ENCODE results near the gene ABLIM1. TPM values are rescaled to one million over a fixed set of nuclear protein-coding genes. Genes with fewer than 3 reads are reported as not detected.
A peak's percentile ranks its signal among the peaks of the same experiment; 100 is the strongest.

ABLIM1 gene
- total RNA-seq, 1 donor from 2014 or later = 103 TPM

DNA sequence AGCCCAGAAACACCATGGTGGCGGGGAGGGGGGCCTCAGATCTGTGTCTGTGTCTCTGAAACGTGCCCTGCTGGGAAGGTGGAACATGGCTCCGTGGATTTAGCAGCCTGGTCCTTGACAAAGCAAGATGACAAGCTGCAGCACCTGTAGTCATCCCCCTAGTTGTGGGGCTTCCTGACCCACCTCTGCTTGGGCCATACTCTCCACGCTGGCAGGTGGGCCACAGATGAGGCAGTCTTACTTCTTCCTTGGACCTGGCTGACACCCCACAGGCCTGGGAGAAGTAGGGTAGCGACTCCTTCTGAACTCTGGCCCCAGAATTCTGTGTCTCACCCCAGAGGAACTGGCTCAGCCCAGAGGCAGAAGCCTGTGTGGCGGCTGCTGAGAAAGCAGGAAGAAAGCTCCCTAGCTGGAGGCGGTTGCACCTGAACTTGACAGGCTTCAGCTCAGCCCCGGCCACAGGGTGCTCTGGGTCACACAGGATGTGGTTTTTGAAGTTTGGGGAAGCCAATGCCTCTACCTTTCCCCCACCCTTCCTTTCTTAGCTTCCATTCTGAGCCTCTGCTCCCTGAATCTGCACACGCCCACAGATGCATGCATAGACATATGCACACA is 113.9 kb downstream of the ABLIM1 start:
- DNase-seq = no peak

DNA sequence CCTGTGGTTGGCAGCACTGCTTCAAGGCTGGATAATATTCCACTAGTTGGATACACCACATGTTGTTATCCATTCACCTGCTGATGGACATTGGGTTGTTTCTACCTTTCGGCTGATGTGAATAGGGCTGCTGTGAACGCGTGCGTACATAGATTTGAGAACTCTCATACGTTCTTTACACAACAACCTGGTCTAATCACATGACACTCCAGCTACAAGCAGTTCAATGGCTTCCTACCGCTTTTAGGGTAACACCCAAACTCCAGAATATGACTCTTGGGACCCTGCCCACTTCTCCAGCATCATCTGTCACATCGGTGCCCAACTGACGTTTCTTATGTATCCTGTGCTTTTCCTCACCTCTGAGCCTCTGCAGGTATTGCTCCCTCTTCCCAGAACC is 114.6 kb downstream of the ABLIM1 start:
- no peak for DNase-seq

DNA sequence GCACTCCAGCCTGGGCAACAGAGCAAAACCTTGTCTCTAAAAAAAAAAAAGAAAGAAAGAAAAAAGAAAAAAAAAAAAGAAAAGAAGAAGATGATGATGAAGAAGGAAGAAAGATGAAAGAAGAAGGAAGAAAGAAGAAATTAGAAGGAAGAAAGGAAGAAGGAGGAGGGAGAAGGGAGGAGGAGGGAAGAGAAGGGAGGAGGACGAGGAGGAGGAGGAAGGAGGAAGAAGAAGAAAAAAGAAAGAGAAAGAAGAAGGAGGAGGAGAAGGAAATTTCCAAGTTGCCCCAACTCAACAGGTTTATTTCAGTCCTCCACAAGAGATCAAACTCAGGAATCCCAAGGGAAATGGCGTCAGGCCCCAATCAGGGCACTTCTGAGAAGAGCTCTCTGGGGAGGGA is 115.7 kb downstream of the ABLIM1 start:
- no peak for DNase-seq

DNA sequence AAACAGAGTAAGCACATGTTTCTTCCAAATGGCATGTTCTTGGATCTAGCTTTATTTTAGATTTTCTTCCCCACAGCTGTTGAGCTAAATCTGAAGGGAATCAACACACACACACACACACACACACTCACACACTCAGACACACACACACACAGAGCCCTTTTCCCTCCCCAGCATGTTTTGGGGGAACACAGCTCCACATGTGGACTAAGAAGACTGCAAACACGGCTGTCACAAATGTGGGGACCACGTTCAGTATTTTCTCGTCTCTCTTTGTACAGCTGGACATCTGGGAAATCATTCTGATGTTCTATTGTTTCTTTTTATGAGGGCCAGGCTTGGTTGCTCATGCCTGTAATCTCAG is 116.3 kb downstream of the ABLIM1 start:
- no peak for DNase-seq

DNA sequence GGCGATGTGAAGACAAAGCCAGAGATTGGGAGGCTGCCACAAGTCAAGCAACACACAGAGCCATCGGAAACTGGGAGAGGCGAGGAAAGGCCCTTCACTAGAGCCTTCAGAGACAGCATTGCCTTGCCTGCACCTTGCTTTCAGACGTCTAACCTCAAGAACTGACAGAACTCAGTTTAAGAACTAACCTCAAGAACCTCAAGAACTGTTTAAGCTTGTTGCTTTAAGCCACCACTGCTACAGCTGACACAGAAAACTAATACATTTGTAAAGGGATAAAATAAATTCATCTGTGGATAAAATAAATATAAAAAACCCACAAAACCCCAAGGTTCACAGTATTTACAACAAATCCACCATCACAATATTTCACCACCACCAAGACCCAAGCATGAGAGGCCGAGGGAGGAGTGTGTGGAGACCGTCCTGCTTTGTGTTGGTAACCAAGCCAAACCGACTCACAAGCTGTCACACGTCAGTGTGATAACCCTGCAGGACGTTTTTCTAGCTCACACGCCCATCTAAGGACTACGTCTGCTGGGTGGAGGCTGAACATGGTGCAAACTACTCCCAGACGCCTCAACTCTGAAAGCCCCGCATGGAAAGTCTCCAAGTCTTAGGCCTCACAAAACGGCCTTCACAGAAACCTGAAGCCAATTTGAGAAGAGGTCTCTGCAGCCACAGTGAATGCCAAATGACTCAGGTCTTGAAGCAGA is 116.8 kb downstream of the ABLIM1 start:
- DNase-seq = no peak

DNA sequence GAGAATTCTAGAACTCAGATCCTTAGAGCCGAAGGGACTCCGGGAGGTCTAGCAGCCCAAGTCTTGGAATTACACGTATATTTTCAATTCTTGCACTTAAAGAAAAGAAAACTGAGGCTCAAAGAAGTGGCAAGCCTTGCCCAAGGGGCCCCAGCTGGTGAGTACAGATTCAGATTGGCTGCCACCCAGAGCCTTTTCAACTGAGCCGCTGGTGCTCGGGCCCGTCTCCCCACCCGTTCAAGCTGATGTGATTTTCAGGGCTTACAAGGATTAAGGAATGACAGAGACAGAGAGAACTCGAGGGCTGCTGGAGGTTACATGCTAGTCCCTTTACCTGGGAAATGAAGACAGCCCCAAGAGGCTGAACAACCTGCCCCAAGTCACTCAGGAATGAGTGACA is 117.8 kb downstream of the ABLIM1 start:
- no peak for DNase-seq

DNA sequence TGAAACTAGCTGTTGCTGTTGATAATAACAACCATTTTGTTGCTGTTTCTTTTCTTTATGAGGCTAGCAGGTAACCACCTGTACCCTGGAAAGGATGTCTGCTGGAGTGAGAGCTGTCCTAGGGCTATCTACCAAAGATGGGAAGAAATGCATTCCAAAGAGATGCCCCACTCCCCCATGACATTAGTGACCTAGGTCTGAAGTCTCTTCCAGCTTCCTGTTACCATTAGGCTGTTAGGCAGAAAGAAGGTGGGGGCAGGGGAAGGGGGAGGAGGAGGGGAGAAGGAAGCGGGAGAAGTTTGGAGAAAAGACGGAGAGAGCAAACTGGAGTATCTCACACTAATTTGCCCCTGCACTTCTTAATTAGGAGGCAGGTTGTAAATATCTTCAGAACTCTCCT is 118.5 kb downstream of the ABLIM1 start:
- DNase-seq = no peak

DNA sequence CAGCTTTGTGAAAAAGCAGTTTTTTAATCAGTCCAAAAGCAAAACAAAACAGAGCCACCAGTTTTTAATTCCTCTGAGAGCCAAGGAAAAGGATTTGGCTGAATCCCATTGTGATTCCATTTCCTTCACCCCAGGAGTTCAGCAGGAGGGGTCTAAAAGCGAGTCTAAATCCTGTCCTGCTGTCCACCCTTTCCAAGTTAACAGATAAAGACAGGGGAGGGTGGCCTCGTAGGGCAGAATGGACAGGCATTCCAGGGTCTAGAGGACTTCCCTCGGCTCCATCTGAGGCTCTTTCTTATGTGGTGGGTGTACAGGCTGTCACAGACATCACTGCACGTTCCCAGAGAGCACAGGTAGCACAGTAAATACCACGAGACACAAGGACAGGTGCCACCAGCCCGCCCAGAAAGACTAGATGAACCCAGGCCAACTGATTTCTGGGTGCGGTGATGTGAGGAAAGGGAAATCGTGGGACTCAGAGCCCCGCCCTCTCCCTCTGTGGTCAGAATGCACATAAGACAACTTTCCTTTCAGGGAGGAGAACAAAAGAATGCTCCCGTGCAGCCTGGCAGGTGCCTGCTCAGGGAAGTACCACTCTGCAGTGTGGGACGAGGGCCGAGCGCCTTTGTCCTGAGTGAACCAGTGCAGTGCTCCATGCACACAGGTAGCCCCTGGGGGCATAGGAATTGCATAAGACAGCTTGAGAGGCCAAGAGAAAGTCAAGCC is 119.7 kb downstream of the ABLIM1 start:
- DNase-seq = no peak

DNA sequence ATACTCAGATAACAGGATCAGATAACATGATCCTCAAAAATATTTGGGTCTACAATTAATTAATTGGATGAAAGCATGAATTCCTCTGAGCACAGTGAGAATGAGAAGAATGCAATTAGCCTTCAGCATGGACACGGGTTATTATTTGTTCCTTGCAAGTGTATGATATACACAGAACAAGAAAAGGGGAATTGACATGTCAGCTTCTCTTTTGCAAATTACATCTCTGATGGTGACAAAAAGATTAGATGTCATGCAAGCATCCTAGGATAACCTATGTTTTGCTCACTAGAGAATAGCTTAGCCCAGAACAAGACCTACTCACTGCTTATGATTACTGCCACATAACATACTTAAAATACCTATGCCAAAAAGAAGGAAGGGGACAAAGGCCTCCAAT is 120.3 kb downstream of the ABLIM1 start:
- DNase-seq = no peak

DNA sequence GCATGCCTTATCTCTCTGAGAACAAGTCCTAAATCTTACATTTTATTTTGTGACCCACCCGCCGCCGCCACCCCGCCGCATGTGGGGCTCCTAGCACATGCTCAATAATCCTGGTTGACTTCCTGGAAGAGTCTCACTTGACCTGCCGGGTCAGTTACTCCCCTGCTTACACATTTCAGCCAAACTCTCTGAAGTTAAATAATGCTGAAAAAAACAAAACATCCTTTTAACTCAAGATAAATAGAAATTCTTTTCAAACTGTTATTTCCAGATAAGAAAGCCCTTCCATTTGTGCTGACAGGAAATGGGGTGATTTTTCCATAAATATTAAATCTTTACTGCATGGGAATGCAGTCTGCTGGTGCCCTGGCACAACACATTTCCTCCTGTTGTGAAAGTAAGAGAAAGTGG is 123.5 kb downstream of the ABLIM1 start:
- no peak for DNase-seq

DNA sequence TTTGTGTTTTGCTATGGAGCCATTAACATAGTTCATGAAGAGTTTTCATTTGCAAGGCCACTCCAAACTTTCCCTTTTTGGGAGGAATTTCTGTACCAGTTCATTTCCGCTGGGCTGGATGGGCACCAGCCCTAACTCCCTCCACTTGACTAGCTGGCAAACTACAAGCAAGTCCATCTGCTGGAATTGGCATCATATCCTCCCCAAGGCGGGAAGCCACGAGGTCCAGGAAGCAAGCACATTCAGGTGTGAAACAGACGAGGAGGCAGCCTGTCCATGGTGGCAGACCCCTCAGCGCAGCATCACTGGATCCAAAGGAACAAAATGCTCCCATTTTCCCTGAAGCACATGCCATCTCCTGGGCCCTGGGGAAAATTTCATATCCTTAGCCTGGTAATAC is 125.8 kb downstream of the ABLIM1 start:
- no peak for DNase-seq

DNA sequence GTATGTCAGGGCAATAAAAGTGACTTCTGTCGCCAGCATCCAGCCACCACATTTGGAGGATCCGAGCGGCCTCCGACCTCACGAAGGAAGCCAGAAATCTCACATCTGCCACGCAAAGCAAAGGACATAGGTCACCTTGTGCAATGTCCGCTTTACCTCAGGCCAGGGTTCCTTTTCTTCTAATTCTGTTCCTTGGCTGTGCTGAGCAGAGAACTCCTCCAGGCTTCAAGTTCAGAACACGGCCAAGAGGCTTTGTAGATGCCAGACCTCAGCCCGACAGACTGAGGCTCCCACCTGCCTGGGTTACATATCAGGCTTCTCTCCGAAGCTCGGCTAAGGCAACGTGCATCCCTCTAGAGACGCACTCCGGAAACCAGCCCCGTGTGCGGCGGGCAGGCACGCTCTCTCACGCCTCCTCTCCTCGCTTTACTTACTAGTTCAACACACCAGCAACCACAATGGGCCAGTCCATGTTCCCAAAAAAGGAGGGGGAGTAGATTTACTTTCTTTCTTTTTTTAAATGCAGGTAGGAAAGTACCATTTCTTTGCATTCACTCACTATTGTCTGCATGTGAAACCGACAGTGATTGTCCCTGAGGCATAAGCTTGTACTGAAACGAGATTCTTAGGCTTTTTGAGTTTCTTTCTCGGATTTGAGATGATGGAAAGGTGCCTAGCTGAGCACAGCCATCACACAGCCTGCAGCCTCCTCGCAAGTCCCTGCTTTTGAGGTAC is 131.4 kb downstream of the ABLIM1 start:
- peak; percentile 45 for DNase-seq

DNA sequence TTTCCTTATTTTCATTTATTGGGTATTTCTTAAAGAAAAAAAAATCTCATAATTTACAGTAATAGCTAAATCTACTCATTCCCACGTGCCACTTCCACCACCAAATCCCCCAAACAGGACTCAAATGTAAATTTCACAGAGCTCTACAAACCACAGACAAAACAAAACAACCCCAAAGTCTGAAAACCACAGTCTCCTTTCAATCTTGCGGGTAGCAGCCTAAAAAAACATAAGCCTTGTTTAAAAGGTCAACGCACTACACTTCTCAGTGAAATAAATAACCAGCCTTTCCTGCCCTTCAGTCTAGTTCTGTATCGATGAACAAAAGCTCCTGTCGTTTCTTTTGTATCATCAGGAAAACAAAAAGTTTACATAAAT is 132.0 kb downstream of the ABLIM1 start:
- no peak for DNase-seq

DNA sequence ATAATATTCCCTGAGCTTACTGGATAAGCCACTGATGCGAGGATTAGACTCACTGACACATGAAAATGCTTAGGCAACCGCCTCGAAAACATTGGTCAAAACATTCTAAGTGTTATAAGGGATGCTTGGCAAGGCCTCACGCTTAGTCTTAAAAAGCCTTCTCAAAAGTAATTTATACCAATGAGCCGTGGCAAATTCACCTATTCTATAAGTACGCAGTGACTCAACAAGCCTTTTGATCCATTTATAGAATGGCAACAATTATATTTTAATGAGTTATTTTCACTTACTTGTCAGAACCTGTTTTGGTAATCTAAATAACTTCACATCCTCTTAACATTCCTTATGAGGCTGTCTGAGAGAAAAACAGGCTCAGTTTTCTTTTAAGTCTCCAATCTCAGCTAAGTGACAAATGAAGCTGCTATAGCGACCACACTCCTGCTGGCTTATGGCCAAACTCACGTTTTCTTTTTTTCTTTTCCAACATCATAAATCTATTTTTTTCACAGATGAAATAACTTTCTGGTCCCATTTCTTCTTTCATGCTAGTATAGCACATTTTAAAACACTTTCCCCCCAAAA is 132.6 kb downstream of the ABLIM1 start:
- DNase-seq = no peak

DNA sequence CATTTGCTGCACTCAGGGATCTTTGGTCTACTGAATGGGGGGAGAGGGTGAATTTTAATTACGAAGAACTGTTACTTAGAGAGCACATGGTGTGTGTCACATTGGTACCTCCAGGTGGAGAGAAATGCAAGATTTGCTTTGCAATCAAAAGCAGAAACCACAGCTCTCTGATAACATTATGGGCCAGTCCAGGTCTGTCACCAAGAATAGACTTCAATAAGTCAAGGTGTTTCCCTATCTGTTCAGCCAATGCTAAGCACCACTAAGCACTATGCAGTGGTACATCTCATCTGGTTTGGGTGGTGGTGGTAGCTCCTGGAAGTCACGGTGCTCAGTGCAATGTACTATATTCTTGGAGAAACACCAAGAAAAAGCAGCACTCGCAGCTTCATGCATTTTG is 134.2 kb downstream of the ABLIM1 start:
- no peak for DNase-seq

DNA sequence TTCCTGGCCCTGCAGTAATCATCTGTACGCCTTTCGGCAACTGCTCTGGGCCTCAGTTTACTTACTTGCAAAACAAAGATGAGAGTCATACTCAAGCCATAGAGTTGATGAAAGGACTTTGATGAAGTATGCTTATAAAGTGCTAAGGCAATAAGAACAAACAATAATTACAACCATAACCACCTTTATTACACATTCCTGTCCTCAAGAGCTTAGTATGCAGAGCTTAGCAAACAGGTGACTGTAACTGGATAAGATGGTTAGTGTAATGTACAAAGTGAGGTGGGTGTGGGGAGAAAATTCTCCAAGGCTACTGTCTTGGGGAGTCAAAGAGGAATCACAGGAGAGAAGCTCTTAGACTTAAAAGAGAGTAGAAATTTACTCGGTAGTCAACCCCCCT is 136.8 kb downstream of the ABLIM1 start:
- no peak for DNase-seq

DNA sequence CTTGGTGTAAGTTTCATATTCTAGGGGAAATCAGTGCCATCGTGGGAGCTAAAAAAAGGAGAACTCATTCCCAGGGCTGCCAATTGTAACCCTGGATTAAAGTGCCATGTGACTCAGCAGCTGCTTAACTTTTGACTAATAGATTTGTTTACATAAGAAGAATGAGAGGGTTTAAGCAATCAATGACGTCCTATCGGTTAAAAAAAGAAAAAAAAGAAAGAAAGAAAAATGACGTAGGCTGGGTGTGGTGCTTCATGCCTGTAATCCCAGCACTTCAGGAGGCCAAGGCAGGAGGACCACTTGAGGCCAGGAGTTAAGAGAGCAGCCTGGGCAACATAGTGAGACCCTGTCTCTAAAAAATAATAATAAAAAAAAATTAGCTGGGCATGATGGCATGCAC is 137.6 kb downstream of the ABLIM1 start:
- DNase-seq = no peak

DNA sequence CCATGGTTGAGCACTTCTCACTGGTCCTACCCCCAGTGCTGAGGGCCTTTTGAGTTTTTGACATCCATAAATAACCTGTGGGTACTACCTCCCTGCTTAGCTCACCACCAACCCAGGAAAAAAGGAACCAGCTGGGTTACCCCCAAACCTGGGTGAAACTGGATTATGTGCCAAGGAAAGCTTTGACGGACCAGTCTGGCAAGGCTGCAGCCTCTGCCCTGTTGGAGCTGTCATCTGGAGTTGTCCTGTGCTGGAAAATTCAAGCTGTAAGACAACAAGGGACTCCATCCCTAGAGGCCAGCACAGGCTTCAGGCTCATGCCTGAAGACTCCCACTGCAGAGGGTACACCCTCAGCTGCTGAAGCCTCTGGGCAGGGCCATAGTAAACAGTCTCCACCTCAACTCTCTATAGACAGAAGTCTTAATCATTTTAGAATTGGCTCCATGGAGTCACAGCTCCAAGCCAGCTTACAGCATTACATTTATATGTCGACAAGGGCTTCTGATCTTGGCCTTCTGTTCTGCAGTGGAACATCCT is 138.2 kb downstream of the ABLIM1 start:
- DNase-seq = no peak

DNA sequence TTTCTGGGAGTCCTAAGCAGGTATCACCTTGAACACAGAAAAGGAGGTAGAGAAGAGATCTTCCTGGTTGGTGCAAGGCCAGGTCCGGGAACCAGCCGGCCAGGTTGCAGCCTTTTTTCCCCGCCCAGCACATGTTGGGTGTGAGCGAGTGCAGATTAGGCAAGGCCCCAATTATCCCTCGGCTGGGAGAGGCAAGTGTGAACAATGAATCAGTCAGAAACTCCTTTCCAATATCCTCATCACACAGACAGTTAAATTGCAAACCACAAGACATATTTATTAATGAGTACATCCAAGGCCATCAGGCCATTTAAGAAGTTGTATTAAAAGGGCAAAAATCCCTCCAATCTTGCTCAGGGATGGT is 138.8 kb downstream of the ABLIM1 start:
- DNase-seq = no peak

DNA sequence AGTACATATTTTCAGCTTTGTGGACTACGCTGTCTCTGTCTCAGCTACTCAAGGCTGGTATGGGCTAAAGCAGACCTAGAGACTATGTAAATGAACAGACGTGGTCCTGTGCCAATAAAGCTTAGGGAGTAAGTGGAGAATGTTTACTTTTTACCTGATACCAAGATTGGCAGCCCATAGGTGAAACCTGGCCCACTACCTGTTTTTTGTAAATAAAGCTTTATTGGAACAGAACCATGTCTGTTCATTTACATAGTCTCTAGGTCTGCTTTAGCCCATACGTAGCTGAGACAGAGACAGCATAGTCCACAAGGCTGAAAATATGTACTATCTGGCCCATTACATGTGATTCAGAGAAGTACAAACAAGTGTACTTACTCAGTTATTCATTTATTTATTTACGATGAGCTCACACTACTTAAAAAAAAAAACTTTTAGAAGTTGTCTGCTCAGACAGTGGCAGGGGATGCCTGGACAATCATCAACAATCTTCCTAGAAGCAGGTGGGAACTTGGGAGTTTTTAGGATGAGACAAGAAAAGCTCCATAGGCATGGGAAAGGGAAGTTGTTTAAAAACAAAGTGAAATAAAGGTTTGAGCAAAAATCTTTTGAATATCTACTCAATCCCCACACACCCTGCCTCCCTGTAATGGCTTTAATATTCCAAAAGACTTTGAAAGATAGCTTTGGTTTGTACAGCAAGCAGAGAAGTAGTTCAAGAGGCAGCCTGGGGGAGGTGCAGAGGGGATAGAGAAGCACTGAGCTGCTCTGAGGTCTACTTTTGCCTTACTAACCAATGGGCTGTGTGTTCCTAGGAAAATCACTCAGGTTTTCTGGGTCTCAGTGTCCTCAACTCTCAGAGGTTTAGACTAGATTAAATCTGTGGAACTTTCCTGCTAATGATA is 139.4 kb downstream of the ABLIM1 start:
- DNase-seq = no peak
